Testis (tissue), 2 donors: ENCODE measurements around the gene CCBE1.

Source experiments
- POLR2A ChIP-seq: fragments of 450-650 bp; IDR thresholded peaks from one replicate; pipeline ENCODE4 v1.6.1; 2017; ENCODE audit warnings: antibody characterized with exemption, mild to moderate bottlenecking, moderate library complexity
- TF ChIP-seq, protein P1 (sequence below), 3 experiments: fragments of 450-650 bp in 2 of 3; fragments of 200-600 bp in 1 of 3; sonication (generic) in 1 of 3; IDR thresholded peaks; one replicate each; pipeline ENCODE4 v1.5.1; 2016 to 2019; ENCODE audit warnings: antibody characterized with exemption in 3 of 3, mild to moderate bottlenecking in 2 of 3, moderate library complexity in 1 of 3

DNA sequence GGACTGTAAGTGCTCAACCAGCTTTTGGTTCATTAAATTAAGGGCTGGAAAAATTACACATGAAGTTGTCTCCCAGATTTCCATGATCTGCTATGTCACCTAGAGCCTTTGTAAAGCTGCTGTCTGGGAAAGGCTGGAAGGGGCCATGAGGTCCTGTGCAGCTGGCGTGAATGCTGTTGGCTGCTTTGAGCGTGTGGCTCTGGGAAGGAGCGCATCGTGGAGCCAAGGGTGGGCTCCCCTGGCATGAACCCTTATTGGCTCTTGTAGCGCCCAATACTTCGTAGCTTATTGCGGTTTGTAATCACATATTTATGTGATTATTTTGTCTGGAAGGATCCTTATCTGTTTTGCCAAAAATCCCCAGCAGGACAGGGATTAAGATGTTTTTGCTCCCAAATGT, 267.6 kb downstream of the CCBE1 start:
- TF ChIP-seq, protein P1, sequence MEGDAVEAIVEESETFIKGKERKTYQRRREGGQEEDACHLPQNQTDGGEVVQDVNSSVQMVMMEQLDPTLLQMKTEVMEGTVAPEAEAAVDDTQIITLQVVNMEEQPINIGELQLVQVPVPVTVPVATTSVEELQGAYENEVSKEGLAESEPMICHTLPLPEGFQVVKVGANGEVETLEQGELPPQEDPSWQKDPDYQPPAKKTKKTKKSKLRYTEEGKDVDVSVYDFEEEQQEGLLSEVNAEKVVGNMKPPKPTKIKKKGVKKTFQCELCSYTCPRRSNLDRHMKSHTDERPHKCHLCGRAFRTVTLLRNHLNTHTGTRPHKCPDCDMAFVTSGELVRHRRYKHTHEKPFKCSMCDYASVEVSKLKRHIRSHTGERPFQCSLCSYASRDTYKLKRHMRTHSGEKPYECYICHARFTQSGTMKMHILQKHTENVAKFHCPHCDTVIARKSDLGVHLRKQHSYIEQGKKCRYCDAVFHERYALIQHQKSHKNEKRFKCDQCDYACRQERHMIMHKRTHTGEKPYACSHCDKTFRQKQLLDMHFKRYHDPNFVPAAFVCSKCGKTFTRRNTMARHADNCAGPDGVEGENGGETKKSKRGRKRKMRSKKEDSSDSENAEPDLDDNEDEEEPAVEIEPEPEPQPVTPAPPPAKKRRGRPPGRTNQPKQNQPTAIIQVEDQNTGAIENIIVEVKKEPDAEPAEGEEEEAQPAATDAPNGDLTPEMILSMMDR (IDR thresholded peaks at IDR 0.05), result no peak
- TF ChIP-seq POLR2A, result no peak
